Neural cell (in vitro differentiated cells): ENCODE data around the gene SMG6.

Experiments used
- CTCF ChIP-seq: fragments of 450-650 bp; IDR thresholded peaks from 2 replicates; pipeline ENCODE4 v1.5.1; 2014; ENCODE audit warnings: antibody characterized with exemption, mild to moderate bottlenecking, moderate library complexity; ENCODE audit not compliant: poor library complexity, severe bottlenecking
- EP300 ChIP-seq: fragments of 450-650 bp; conservative IDR thresholded peaks from 2 replicates; pipeline ENCODE4 v1.6.1; 2014; ENCODE audit warnings: antibody characterized with exemption, mild to moderate bottlenecking, moderate library complexity; ENCODE audit not compliant: poor library complexity, severe bottlenecking
- EZH2 ChIP-seq: fragments of 200-600, 300-800 bp; shearing (Covaris generic), sonication (generic); IDR thresholded peaks from 2 replicates; pipeline ENCODE4 v1.6.1; 2014; ENCODE audit warnings: antibody characterized with exemption, low read length, borderline replicate concordance, mild to moderate bottlenecking; ENCODE audit not compliant: insufficient read depth, poor library complexity, severe bottlenecking
- POLR2AphosphoS5 ChIP-seq: IDR thresholded peaks from 2 replicates; pipeline ENCODE4 v1.6.1; 2012
- RAD21 ChIP-seq: fragments of 450-650 bp; conservative IDR thresholded peaks from 2 replicates; pipeline ENCODE4 v1.6.1; 2014; ENCODE audit warnings: antibody characterized with exemption, mild to moderate bottlenecking, moderate library complexity
- REST ChIP-seq: IDR thresholded peaks from 2 replicates; pipeline ENCODE4 v1.6.1; 2012; ENCODE audit warnings: borderline replicate concordance

GRCh38 chr17:2171702-2172076, 131.9 kb downstream of the SMG6 start:
- TF ChIP-seq REST: no peak
- no peak for TF ChIP-seq EZH2
- no peak for TF ChIP-seq CTCF
- no peak for TF ChIP-seq POLR2AphosphoS5
- no peak for TF ChIP-seq RAD21
- no peak for TF ChIP-seq EP300
